Measurements from ENCODE around the gene RREB1.

DNA sequence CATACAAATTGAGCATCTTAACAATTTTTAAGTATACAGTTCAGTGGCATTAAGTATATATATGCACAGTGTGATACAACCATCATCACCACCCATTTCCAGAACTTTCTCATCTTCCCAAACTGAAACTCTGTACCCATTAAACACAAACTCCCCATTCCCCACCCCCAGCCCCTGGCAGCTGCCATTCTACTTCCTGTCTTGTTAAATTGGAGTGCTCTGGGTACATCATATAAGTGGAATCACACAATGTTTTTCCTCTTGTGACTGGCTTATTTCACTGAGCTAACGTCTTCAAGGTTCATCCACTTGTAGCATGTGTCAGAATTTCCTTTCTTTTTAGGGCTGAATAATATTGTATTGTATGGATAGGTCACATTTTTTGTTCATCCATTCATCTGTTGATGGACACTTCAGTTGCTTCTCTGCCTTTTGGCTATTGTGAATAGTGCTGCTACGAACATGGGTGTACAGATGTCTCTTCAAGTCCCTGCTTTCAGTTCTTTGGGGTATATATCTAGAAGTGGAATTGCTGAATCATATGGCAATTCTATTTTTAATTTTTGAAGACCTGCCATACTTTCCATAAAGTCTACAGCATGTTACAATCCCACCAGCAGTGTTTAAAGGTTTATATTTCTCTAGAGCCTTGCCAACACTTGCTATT, 19.6 kb upstream of the RREB1 start:
- no peak for TF ChIP-seq EZH2 (IDR thresholded peaks at IDR 0.05; ENCODE audit: borderline replicate concordance, low read length)
- TF ChIP-seq, protein P1, sequence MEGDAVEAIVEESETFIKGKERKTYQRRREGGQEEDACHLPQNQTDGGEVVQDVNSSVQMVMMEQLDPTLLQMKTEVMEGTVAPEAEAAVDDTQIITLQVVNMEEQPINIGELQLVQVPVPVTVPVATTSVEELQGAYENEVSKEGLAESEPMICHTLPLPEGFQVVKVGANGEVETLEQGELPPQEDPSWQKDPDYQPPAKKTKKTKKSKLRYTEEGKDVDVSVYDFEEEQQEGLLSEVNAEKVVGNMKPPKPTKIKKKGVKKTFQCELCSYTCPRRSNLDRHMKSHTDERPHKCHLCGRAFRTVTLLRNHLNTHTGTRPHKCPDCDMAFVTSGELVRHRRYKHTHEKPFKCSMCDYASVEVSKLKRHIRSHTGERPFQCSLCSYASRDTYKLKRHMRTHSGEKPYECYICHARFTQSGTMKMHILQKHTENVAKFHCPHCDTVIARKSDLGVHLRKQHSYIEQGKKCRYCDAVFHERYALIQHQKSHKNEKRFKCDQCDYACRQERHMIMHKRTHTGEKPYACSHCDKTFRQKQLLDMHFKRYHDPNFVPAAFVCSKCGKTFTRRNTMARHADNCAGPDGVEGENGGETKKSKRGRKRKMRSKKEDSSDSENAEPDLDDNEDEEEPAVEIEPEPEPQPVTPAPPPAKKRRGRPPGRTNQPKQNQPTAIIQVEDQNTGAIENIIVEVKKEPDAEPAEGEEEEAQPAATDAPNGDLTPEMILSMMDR (conservative IDR thresholded peaks at IDR 0.05 in 1 of 2, IDR thresholded peaks at IDR 0.05 in 1 of 2; ENCODE audit: extremely low read depth in 1 of 2, insufficient read depth in 1 of 2, low read depth in 1 of 2, low read length in 2 of 2): no peak
